Caco-2 (cell line): ENCODE data around the gene RHOG. TPM values are rescaled to one million over a fixed set of nuclear protein-coding genes. Genes with fewer than 3 reads are reported as not detected.

Source experiments
- BruUV-seq: library from RNA; stranded (reverse); fragments of 400-500 nt; replicated peaks from 2 replicates; lab custom pipeline; 2021; lab: Mats Ljungman, UMichigan
- CTCF ChIA-PET: fragments of 300-600 bp; sonication (Branson Sonifier 250); formaldehyde crosslinking; loops from one replicate; lab custom pipeline; 2022; ENCODE audit warnings: antibody characterized with exemption; lab: Charles Lee
- POLR2A ChIA-PET: fragments of 300-600 bp; sonication (Branson Sonifier 250); formaldehyde crosslinking; loops from one replicate; lab custom pipeline; 2022; ENCODE audit warnings: antibody characterized with exemption; lab: Charles Lee
- DNase-seq, 2 experiments: peaks; one replicate each; pipeline versions ENCODE4 v3.0.0 to v3.0.0-alpha.2; 2020 to 2022
- H3K27me3 ChIP-seq: replicated peaks from 2 replicates; pipeline ENCODE4 v1.6.0; 2011; ENCODE audit warnings: low read length; ENCODE audit not compliant: control insufficient read depth, insufficient read depth
- H3K36me3 ChIP-seq: 2 replicates; pipeline ENCODE4 v1.5.1; 2011; ENCODE audit warnings: low read length; ENCODE audit not compliant: control insufficient read depth, insufficient read depth
- H3K4me1 ChIP-seq: fragments of 250-450 bp; sonication (Bioruptor Pico); 2 replicates; pipeline ENCODE4 v1.5.1; 2020; ENCODE audit warnings: mild to moderate bottlenecking
- H3K4me3 ChIP-seq: 2 replicates; pipeline ENCODE4 v1.5.1; 2011; ENCODE audit warnings: low read depth, mild to moderate bottlenecking, control low read depth, low read length
- H3K9me3 ChIP-seq: fragments of 250-450 bp; sonication (Bioruptor Pico); 2 replicates; pipeline ENCODE4 v1.5.1; 2020; ENCODE audit warnings: mild to moderate bottlenecking, moderate library complexity
- H3K27ac Mint-ChIP-seq: one replicate; pipeline ENCODE4 v1.8.0; 2022; ENCODE audit warnings: mixed read lengths; ENCODE audit not compliant: unreplicated experiment
- H3K27me3 Mint-ChIP-seq: one replicate; pipeline ENCODE4 v1.8.0; 2022; ENCODE audit warnings: mixed read lengths; ENCODE audit not compliant: insufficient read depth, unreplicated experiment
- H3K36me3 Mint-ChIP-seq: one replicate; pipeline ENCODE4 v1.8.0; 2022; ENCODE audit warnings: mild to moderate bottlenecking, mixed read lengths; ENCODE audit not compliant: insufficient read depth, unreplicated experiment
- H3K4me1 Mint-ChIP-seq: one replicate; pipeline ENCODE4 v1.8.0; 2022; ENCODE audit warnings: low read depth, mixed read lengths; ENCODE audit not compliant: unreplicated experiment
- H3K4me3 Mint-ChIP-seq: one replicate; pipeline ENCODE4 v1.8.0; 2022; ENCODE audit warnings: mild to moderate bottlenecking, moderate library complexity, mixed read lengths; ENCODE audit not compliant: unreplicated experiment
- H3K9me3 Mint-ChIP-seq: one replicate; pipeline ENCODE4 v1.8.0; 2022; ENCODE audit warnings: mixed read lengths; ENCODE audit not compliant: unreplicated experiment
- CTCF ChIP-seq, 2 experiments: fragments of 200-600 bp in 1 of 2; IDR thresholded peaks; 1 replicate in 1 of 2; 2 replicates in 1 of 2; pipeline versions ENCODE4 v1.5.1 to v1.8.0; 2011 to 2022; ENCODE audit warnings: antibody characterized with exemption in 1 of 2, control low read depth in 1 of 2, inconsistent platforms in 1 of 2, low read depth in 1 of 2, low read length in 1 of 2, mild to moderate bottlenecking in 1 of 2, moderate library complexity in 1 of 2; ENCODE audit not compliant: insufficient read depth in 1 of 2, severe bottlenecking in 1 of 2, unreplicated experiment in 1 of 2
- intact Hi-C: fragments of 100-400 bp; cut with micrococcal nuclease; formaldehyde crosslinking; loops from one replicate; pipeline ENCODE4 v1.10.0; 2022; ENCODE audit not compliant: unreplicated experiment
- total RNA-seq: library from RNA; stranded (reverse); gene quantifications from 2 replicates; pipeline ENCODE4 v1.2.3, GENCODE V29; 2022

The RHOG gene
- total RNA-seq, 1 experiment from 2014 or later: 36.9 TPM

- ChIA-PET POLR2A (interaction anchor here (0.6 to 2.2 kb wide), 7 partner anchors 13 to 254 kb away, joined by 3 to 11 read pairs (median 4); partner anchors contain the start of genes NUP98, PGAP2 and STIM1), CTCF (interaction anchor here (0.5 to 3.1 kb wide), 24 partner anchors 8 to 246 kb away, joined by 3 to 63 read pairs (median 5); partner anchors contain the start of genes PGAP2 and STIM1)
- TF ChIP-seq CTCF (IDR thresholded peaks at IDR 0.05; ENCODE audit: insufficient read depth in 1 of 2, low read depth in 1 of 2, low read length in 1 of 2, severe bottlenecking in 1 of 2, unreplicated experiment in 1 of 2): peak; percentile 77 to 95
- BruUV-seq: TSS peak; percentile 84
- H3K27me3 ChIP-seq: no peaks in the 10 kb centered on the region
- Mint-ChIP-seq H3K9me3 (no peaks in the 10 kb centered on the region), H3K4me1 (peaks cover 10% of the 10 kb centered on the region), H3K27me3 (no peaks in the 10 kb centered on the region), H3K27ac (peak overlapping the region; percentile 84), H3K36me3 (no peaks in the 10 kb centered on the region), H3K4me3 (peak overlapping the region; percentile 96)
- no peaks in the 10 kb centered on the region for H3K36me3 ChIP-seq
- H3K4me3 ChIP-seq: peak overlapping the region; percentile 68
- intact Hi-C loops: loop anchor here (1.0 kb wide), 2 partner anchors 44 to 231 kb away; partner anchors contain the start of gene NUP98
- H3K4me1 ChIP-seq: peaks cover 9% of the 10 kb centered on the region; the same call in 1 of the 2 replicates
- H3K9me3 ChIP-seq: no peaks in the 10 kb centered on the region
- DNase-seq: peak; percentile 88 to 94
These were observed 929 bp upstream of the RHOG start for GRCh38 chr11:3841426-3842350.

GRCh38 chr11:3840004-3840869, 522 bp downstream of the RHOG start:
- POLR2A ChIA-PET: interaction anchor here (0.6 to 2.2 kb wide), 7 partner anchors 9 to 461 kb away, joined by 3 to 11 read pairs (median 8); partner anchors contain the start of genes NUP98, PGAP2, STIM1 and ZNF195
- peak overlapping the region; percentile 13 for H3K27ac Mint-ChIP-seq
- intact Hi-C loops: no loop called here
- BruUV-seq: TSS peak; percentile 28
- no peaks in the 10 kb centered on the region for H3K27me3 Mint-ChIP-seq
- Histone ChIP-seq H3K4me1 (peaks cover 14% of the 10 kb centered on the region), H3K4me3 (peak overlapping the region; percentile 68), H3K36me3 (no peaks in the 10 kb centered on the region), H3K9me3 (no peaks in the 10 kb centered on the region), H3K27me3 (no peaks in the 10 kb centered on the region)
- no peak for DNase-seq
- no peaks in the 10 kb centered on the region for H3K9me3 Mint-ChIP-seq
- TF ChIP-seq CTCF (IDR thresholded peaks at IDR 0.05; ENCODE audit: insufficient read depth in 1 of 2, low read depth in 1 of 2, low read length in 1 of 2, severe bottlenecking in 1 of 2, unreplicated experiment in 1 of 2): no peak
- CTCF ChIA-PET: interaction anchor here (0.6 to 3.1 kb wide), 12 partner anchors 9 to 232 kb away, joined by 3 to 63 read pairs (median 9); partner anchors contain the start of genes PGAP2 and STIM1
- H3K4me3 Mint-ChIP-seq: peak overlapping the region; percentile 96
- H3K36me3 Mint-ChIP-seq: peaks cover 6% of the 10 kb centered on the region
- H3K4me1 Mint-ChIP-seq: peaks cover 17% of the 10 kb centered on the region
